Gastrocnemius medialis (tissue), 4 donors: ENCODE measurements around the gene CBX1. TPM values are rescaled to one million over a fixed set of nuclear protein-coding genes. Genes with fewer than 3 reads are reported as not detected.

Source experiments
- ATAC-seq, 2 donors: fragments of 150-250 bp; one replicate each; pipeline ENCODE4 v1.9.1; 2016
- DNase-seq, 2 donors: peaks; one replicate each; pipeline ENCODE4 v3.0.0-alpha.2; 2019
- H3K27ac ChIP-seq, 4 donors: fragments of 200-600 bp; sonication (generic); 1 replicate in 1 of 4; 2 replicates in 3 of 4; pipeline ENCODE4 v1.5.1; 2016 to 2018; ENCODE audit warnings: mild to moderate bottlenecking in 2 of 4, moderate library complexity in 1 of 4
- H3K27me3 ChIP-seq, 3 donors: fragments of 200-600 bp; sonication (generic) in 2 of 3; 1 replicate in 1 of 3; 2 replicates in 2 of 3; pipeline versions ENCODE4 v1.5.1 to v1.6.0; 2016 to 2019; ENCODE audit warnings: mild to moderate bottlenecking in 1 of 3, moderate library complexity in 1 of 3
- H3K36me3 ChIP-seq, 2 donors: fragments of 200-600 bp; sonication (generic) in 1 of 2; one replicate each; pipeline ENCODE4 v1.5.1; 2017 to 2018
- H3K4me1 ChIP-seq, 2 donors: fragments of 200-600 bp; sonication (generic) in 1 of 2; one replicate each; pipeline ENCODE4 v1.5.1; 2016 to 2017; ENCODE audit warnings: mild to moderate bottlenecking in 2 of 2
- H3K4me3 ChIP-seq, 4 donors: fragments of 200-600 bp; sonication (generic) in 3 of 4; 1 replicate in 1 of 4; 2 replicates in 3 of 4; pipeline ENCODE4 v1.5.1; 2016 to 2019; ENCODE audit warnings: mild to moderate bottlenecking in 2 of 4
- H3K9me3 ChIP-seq, 3 donors: fragments of 200-600 bp; sonication (generic) in 2 of 3; 1 replicate in 1 of 3; 2 replicates in 2 of 3; pipeline ENCODE4 v1.5.1; 2016 to 2019
- POLR2A ChIP-seq, 2 donors: fragments of 450-650 bp; IDR thresholded peaks; one replicate each; pipeline ENCODE4 v1.6.1; 2017; ENCODE audit warnings: antibody characterized with exemption in 2 of 2, mild to moderate bottlenecking in 2 of 2, moderate library complexity in 2 of 2
- in situ Hi-C, 4 donors: fragments of 200-750 bp; cut with MboI; loops; one replicate each; pipeline versions ENCODE4 v1.15.0 to v1.8.0; 2017; ENCODE audit warnings: low sequenced_read_pairs in 4 of 4
- intact Hi-C: fragments of 100-400 bp; cut with DNase I; formaldehyde crosslinking; loops from one replicate; pipeline ENCODE4 v1.15.1; 2023; ENCODE audit warnings: low total_unique reads
- total RNA-seq, 4 donors: library from RNA; depleted of rRNA; stranded (reverse); fragments of >200 nt; gene quantifications; one replicate each; pipeline versions ENCODE4 v1.1.0 to v1.2.3, GENCODE V29; 2016
- TF ChIP-seq, protein P1 (sequence below), 5 experiments: fragments of 450-650 bp in 3 of 5; fragments of 200-600 bp in 2 of 5; sonication (generic) in 2 of 5; IDR thresholded peaks in 4 of 5; conservative IDR thresholded peaks in 1 of 5; 1 replicate in 4 of 5; 2 replicates in 1 of 5; pipeline ENCODE4 v1.5.1; 2016 to 2019; ENCODE audit warnings: antibody characterized with exemption in 5 of 5, mild to moderate bottlenecking in 3 of 5, moderate library complexity in 3 of 5

CBX1 gene
- total RNA-seq, 4 donors from 2014 or later, result 26.0 to 34.1 (median 27.7) TPM

DNA sequence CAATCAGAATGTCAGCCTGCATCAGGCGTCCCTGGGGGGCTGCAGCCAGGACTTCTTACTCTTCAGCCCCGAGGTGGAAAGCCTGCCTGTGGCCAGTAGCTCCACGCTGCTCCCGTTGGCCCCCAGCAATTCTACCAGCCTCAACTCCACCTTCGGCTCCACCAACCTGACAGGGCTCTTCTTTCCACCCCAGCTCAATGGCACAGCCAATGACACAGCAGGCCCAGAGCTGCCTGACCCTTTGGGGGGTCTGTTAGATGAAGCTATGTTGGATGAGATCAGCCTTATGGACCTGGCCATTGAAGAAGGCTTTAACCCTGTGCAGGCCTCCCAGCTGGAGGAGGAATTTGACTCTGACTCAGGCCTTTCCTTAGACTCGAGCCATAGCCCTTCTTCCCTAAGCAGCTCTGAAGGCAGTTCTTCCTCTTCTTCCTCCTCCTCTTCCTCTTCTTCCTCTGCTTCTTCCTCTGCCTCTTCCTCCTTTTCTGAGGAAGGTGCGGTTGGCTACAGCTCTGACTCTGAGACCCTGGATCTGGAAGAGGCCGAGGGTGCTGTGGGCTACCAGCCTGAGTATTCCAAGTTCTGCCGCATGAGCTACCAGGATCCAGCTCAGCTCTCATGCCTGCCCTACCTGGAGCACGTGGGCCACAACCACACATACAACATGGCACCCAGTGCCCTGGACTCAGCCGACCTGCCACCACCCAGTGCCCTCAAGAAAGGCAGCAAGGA, 42.7 kb downstream of the CBX1 start:
- DNase-seq (no peak), ATAC-seq (no peak)
- in situ Hi-C loops, result no loop called here
- peaks cover 0 to 88% of the 10 kb centered on the region in 2 donors for H3K36me3 ChIP-seq
- TF ChIP-seq, protein P1, sequence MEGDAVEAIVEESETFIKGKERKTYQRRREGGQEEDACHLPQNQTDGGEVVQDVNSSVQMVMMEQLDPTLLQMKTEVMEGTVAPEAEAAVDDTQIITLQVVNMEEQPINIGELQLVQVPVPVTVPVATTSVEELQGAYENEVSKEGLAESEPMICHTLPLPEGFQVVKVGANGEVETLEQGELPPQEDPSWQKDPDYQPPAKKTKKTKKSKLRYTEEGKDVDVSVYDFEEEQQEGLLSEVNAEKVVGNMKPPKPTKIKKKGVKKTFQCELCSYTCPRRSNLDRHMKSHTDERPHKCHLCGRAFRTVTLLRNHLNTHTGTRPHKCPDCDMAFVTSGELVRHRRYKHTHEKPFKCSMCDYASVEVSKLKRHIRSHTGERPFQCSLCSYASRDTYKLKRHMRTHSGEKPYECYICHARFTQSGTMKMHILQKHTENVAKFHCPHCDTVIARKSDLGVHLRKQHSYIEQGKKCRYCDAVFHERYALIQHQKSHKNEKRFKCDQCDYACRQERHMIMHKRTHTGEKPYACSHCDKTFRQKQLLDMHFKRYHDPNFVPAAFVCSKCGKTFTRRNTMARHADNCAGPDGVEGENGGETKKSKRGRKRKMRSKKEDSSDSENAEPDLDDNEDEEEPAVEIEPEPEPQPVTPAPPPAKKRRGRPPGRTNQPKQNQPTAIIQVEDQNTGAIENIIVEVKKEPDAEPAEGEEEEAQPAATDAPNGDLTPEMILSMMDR (IDR thresholded peaks at IDR 0.05 in 4 of 5, conservative IDR thresholded peaks at IDR 0.05 in 1 of 5), result no peak
- TF ChIP-seq POLR2A (IDR thresholded peaks at IDR 0.05), result no peak
- H3K27ac ChIP-seq, result peak overlapping the region; percentile 96 to 99 (median 97)
- peaks cover 79 to 80% of the 10 kb centered on the region in 2 donors for H3K4me1 ChIP-seq
- H3K27me3 ChIP-seq, result no peaks in the 10 kb centered on the region
- H3K9me3 ChIP-seq, result no peaks in the 10 kb centered on the region
- intact Hi-C loops, result no loop called here
- no peak overlapping the region for H3K4me3 ChIP-seq

DNA sequence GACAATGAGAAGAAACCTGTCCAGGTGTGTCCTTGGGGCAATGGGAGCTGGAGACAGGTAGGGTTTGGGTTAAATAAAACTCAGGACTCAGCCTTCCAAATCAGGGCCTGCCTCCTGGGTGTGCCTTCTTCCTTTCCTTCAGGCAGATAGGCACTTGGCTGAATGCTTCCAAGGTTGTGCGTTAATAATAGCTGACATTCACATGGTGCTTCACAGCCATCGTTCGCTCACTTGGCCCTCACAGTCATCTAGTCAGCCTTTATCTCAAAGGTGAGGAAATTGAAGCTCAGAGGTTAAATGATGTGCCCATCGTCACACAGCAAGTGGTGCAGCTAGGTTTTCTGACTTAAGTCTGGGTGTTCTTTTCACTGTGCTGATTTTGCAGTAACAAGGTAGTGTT, 43.7 kb downstream of the CBX1 start:
- Histone ChIP-seq H3K4me1 (peaks cover 80 to 83% of the 10 kb centered on the region in 2 donors), H3K9me3 (no peaks in the 10 kb centered on the region), H3K27ac (peak overlapping the region; percentile 96 to 99 (median 97)), H3K36me3 (peaks cover 0 to 83% of the 10 kb centered on the region in 2 donors), H3K4me3 (no peak overlapping the region), H3K27me3 (no peaks in the 10 kb centered on the region)
- in situ Hi-C loops (no loop called here), intact Hi-C loops (no loop called here)
- no peak for TF ChIP-seq POLR2A (IDR thresholded peaks at IDR 0.05)
- TF ChIP-seq, protein P1 (IDR thresholded peaks at IDR 0.05 in 4 of 5, conservative IDR thresholded peaks at IDR 0.05 in 1 of 5), result no peak
- DNase-seq (peak in 1 of 2 donors; percentile 52), ATAC-seq (no peak)

- H3K4me1 ChIP-seq, result peaks cover 85 to 90% of the 10 kb centered on the region in 2 donors
- no peaks in the 10 kb centered on the region for H3K27me3 ChIP-seq
- ATAC-seq (no peak), DNase-seq (no peak)
- no peak overlapping the region for H3K4me3 ChIP-seq
- peaks cover 0 to 83% of the 10 kb centered on the region in 2 donors for H3K36me3 ChIP-seq
- intact Hi-C loops (no loop called here), in situ Hi-C loops (no loop called here)
- peak overlapping the region; percentile 96 to 99 (median 97) for H3K27ac ChIP-seq
- H3K9me3 ChIP-seq, result no peaks in the 10 kb centered on the region
- TF ChIP-seq, protein P1 (IDR thresholded peaks at IDR 0.05 in 4 of 5, conservative IDR thresholded peaks at IDR 0.05 in 1 of 5), result no peak
- no peak for TF ChIP-seq POLR2A (IDR thresholded peaks at IDR 0.05)
Measured at GRCh38 chr17:48056879-48057278, 44.4 kb downstream of the CBX1 start.

- TF ChIP-seq, protein P1 (IDR thresholded peaks at IDR 0.05 in 4 of 5, conservative IDR thresholded peaks at IDR 0.05 in 1 of 5), result no peak
- no peak for TF ChIP-seq POLR2A (IDR thresholded peaks at IDR 0.05)
- Histone ChIP-seq H3K27ac (peak overlapping the region; percentile 96 to 99 (median 97)), H3K4me1 (peaks cover 85 to 92% of the 10 kb centered on the region in 2 donors), H3K27me3 (no peaks in the 10 kb centered on the region), H3K4me3 (peak overlapping the region in 1 of 4 donors; percentile 5), H3K36me3 (peaks cover 0 to 79% of the 10 kb centered on the region in 2 donors), H3K9me3 (no peaks in the 10 kb centered on the region)
- DNase-seq (no peak), ATAC-seq (no peak)
- in situ Hi-C loops, result no loop called here
- intact Hi-C loops, result no loop called here
Measured at GRCh38 chr17:48056246-48056745, 45.0 kb downstream of the CBX1 start.
